Mesenchymal stem cell (in vitro differentiated cells and primary cell): ENCODE data around the gene SNCB.
"Not testable (repeated sequence)": the region's sequence is repeated elsewhere in the genome, so short reads cannot be mapped to it uniquely, and the experiment has no call there.

Experiments used
- DNase-seq: peaks from one replicate; pipeline ENCODE4 v3.0.0-alpha.2; 2013
- H2AFZ ChIP-seq: one replicate; pipeline ENCODE4 v1.6.1; 2013; ENCODE audit warnings: low read depth, mild to moderate bottlenecking, control low read depth, inconsistent platforms, low read length, moderate library complexity
- H2AK5ac ChIP-seq: 2 replicates; pipeline ENCODE4 v1.6.1; 2013; ENCODE audit warnings: low read length, moderate library complexity, mild to moderate bottlenecking, inconsistent platforms; ENCODE audit not compliant: severe bottlenecking
- H2BK120ac ChIP-seq: one replicate; pipeline ENCODE4 v1.6.1; 2013; ENCODE audit warnings: low read depth, mild to moderate bottlenecking, inconsistent platforms, low read length, moderate library complexity
- H2BK12ac ChIP-seq, 2 experiments: one replicate each; pipeline ENCODE4 v1.6.1; 2013; ENCODE audit warnings: inconsistent platforms in 2 of 2, low read length in 2 of 2, mild to moderate bottlenecking in 2 of 2, moderate library complexity in 2 of 2, control low read depth in 1 of 2
- H2BK15ac ChIP-seq: one replicate; pipeline ENCODE4 v1.6.1; 2013; ENCODE audit warnings: mild to moderate bottlenecking, low read depth, inconsistent platforms; ENCODE audit not compliant: poor library complexity, severe bottlenecking
- H2BK5ac ChIP-seq: 2 replicates; pipeline ENCODE4 v1.6.1; 2013; ENCODE audit warnings: low read depth, mild to moderate bottlenecking, low read length, control low read depth, inconsistent platforms; ENCODE audit not compliant: poor library complexity, severe bottlenecking
- H3K14ac ChIP-seq, 2 experiments: one replicate each; pipeline ENCODE4 v1.6.1; 2013; ENCODE audit warnings: inconsistent platforms in 2 of 2, low read length in 2 of 2, control low read depth in 1 of 2, mild to moderate bottlenecking in 1 of 2, moderate library complexity in 1 of 2
- H3K18ac ChIP-seq, 2 experiments: one replicate each; pipeline ENCODE4 v1.6.1; 2013; ENCODE audit warnings: inconsistent platforms in 2 of 2, low read length in 2 of 2, control low read depth in 1 of 2, low read depth in 1 of 2, mild to moderate bottlenecking in 1 of 2
- H3K23ac ChIP-seq, 2 experiments: one replicate each; pipeline ENCODE4 v1.6.1; 2013; ENCODE audit warnings: inconsistent platforms in 2 of 2, low read length in 2 of 2, mild to moderate bottlenecking in 2 of 2, moderate library complexity in 2 of 2, control low read depth in 1 of 2
- H3K27ac ChIP-seq: 2 replicates; pipeline ENCODE4 v1.5.1; 2013; ENCODE audit warnings: mild to moderate bottlenecking, moderate library complexity, low read length, control low read depth, inconsistent platforms; ENCODE audit not compliant: poor library complexity, severe bottlenecking
- H3K27me3 ChIP-seq, 2 experiments: 2 replicates each; pipeline versions ENCODE4 v1.6.1 to v1.7.0; 2013; ENCODE audit warnings: low read length in 2 of 2, mild to moderate bottlenecking in 2 of 2, moderate library complexity in 2 of 2, control low read depth in 1 of 2, inconsistent platforms in 1 of 2; ENCODE audit not compliant: control insufficient read depth in 1 of 2, insufficient read depth in 1 of 2
- H3K36me3 ChIP-seq, 2 experiments: 2 replicates each; pipeline versions ENCODE4 v1.6.1 to v1.7.0; 2013; ENCODE audit warnings: low read length in 2 of 2, control low read depth in 1 of 2, inconsistent platforms in 1 of 2, low read depth in 1 of 2, mild to moderate bottlenecking in 1 of 2; ENCODE audit not compliant: insufficient read depth in 2 of 2, control insufficient read depth in 1 of 2
- H3K4ac ChIP-seq, 2 experiments: one replicate each; pipeline ENCODE4 v1.6.1; 2013; ENCODE audit warnings: inconsistent platforms in 2 of 2, low read length in 2 of 2, mild to moderate bottlenecking in 2 of 2, moderate library complexity in 2 of 2, control low read depth in 1 of 2, low read depth in 1 of 2
- H3K4me1 ChIP-seq: 2 replicates; pipeline ENCODE4 v1.6.1; 2013; ENCODE audit warnings: low read depth, low read length, control low read depth; ENCODE audit not compliant: control insufficient read depth, insufficient read depth
- H3K4me2 ChIP-seq: 2 replicates; pipeline ENCODE4 v1.6.1; 2013; ENCODE audit warnings: low read length, mild to moderate bottlenecking, inconsistent platforms; ENCODE audit not compliant: poor library complexity, severe bottlenecking
- H3K4me3 ChIP-seq, 2 experiments: 2 replicates each; pipeline versions ENCODE4 v1.5.1 to v1.7.0; 2013; ENCODE audit warnings: low read length in 2 of 2, mild to moderate bottlenecking in 2 of 2, control low read depth in 1 of 2, low read depth in 1 of 2; ENCODE audit not compliant: insufficient read depth in 1 of 2
- H3K79me1 ChIP-seq: replicated peaks from 2 replicates; pipeline ENCODE4 v1.6.1; 2013; ENCODE audit warnings: mild to moderate bottlenecking, control low read depth, low read length, inconsistent platforms; ENCODE audit not compliant: poor library complexity, severe bottlenecking
- H3K9ac ChIP-seq: 2 replicates; pipeline ENCODE4 v1.7.0; 2013; ENCODE audit warnings: mild to moderate bottlenecking, low read length, moderate library complexity
- H3K9me3 ChIP-seq: 2 replicates; pipeline ENCODE4 v1.7.0; 2013; ENCODE audit warnings: mild to moderate bottlenecking, low read length; ENCODE audit not compliant: control insufficient read depth
- H4K8ac ChIP-seq: one replicate; pipeline ENCODE4 v1.6.1; 2013; ENCODE audit warnings: inconsistent platforms, mild to moderate bottlenecking, low read length, moderate library complexity
- H4K91ac ChIP-seq: one replicate; pipeline ENCODE4 v1.6.1; 2013; ENCODE audit warnings: mild to moderate bottlenecking, low read length, inconsistent platforms
- WGBS: methylation state at CpG from one replicate; pipeline ENCODE4 v1.1.7; 2013; ENCODE audit warnings: mixed read lengths; 5-methylcytosine and 5-hydroxymethylcytosine counted together

The SNCB gene

DNA sequence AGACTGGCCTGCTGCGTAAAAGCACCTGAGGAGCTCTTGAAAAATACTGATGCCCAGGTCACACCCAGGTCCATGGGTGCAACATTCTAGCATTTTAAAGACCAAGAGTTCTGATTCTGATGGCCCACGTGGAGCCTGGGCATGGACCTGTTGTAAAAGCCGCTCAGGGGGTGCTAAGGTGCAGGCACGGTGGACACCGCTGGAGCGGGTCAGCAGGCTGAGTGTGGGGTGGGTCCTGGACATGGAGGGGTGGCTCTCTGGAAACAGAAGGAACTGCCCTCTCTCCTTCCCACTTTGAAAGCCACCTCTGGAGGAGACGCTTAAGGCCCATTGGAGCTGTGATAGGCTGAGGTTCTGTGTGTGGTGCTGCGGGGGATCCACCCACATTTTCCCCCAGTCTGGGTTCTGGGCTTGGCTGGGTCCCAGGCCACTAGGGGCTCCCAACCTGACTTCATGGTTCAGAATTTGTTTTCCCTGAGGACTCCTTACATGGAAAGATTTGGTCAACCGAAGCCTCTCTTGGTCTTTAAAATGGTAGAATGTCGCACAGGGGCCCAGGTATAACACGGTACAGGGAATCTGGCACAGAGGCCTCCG is 37.0 kb downstream of the SNCB start:
- H3K79me1 ChIP-seq = peaks cover 14% of the 10 kb centered on the region
- no peak overlapping the region for H2BK120ac ChIP-seq
- H2BK5ac ChIP-seq = no peak overlapping the region
- H3K9me3 ChIP-seq = no peaks in the 10 kb centered on the region
- no peak overlapping the region for H2BK12ac ChIP-seq
- no peak overlapping the region for H3K23ac ChIP-seq
- peaks cover 5 to 30% of the 10 kb centered on the region in 2 experiments for H3K36me3 ChIP-seq
- no peak overlapping the region for H2AFZ ChIP-seq
- peaks cover 4% of the 10 kb centered on the region for H3K4me1 ChIP-seq
- no peak overlapping the region for H3K4me2 ChIP-seq
- no peak overlapping the region for H2BK15ac ChIP-seq
- no peak overlapping the region for H3K4ac ChIP-seq
- H3K27me3 ChIP-seq = peaks cover 0 to 14% of the 10 kb centered on the region in 2 experiments
- 97% methylated on average over 10 of the region's 12 CpGs for WGBS
- no peak overlapping the region for H4K8ac ChIP-seq
- no peak overlapping the region for H3K27ac ChIP-seq
- H3K14ac ChIP-seq = no peak overlapping the region
- H4K91ac ChIP-seq = no peak overlapping the region
- H3K4me3 ChIP-seq = no peak overlapping the region
- no peak overlapping the region for H2AK5ac ChIP-seq
- H3K18ac ChIP-seq = no peak overlapping the region
- H3K9ac ChIP-seq = no peak overlapping the region
- DNase-seq = no peak

DNA sequence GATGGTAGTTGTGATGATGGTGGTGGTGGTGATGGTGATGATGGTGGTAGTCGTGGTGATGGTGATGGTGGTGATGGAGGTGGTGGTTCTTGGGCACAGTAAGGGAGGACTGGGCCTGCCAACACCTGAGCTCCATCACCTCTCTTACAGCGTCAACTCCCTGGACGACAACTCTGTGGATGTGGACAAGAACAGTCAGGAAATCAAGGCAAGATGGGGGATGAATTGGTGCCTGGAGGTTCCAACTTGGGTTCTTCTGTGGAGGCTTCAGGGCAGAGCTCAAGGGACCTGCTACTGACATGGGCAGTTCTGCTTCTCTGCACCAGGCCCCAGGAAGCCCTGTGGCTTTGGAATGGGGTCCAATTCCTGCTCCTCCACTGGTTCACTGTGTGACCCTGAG is 37.8 kb downstream of the SNCB start:
- Histone ChIP-seq H3K27ac (no peak overlapping the region), H2AFZ (no peak overlapping the region), H2BK15ac (no peak overlapping the region), H2BK5ac (no peak overlapping the region), H4K8ac (no peak overlapping the region), H3K9ac (no peak overlapping the region), H3K36me3 (peaks cover 3 to 24% of the 10 kb centered on the region in 2 experiments), H4K91ac (no peak overlapping the region), H3K4ac (no peak overlapping the region), H3K27me3 (peaks cover 0 to 7% of the 10 kb centered on the region in 2 experiments), H2AK5ac (no peak overlapping the region), H2BK120ac (no peak overlapping the region), H3K23ac (no peak overlapping the region), H3K4me1 (peaks cover 4% of the 10 kb centered on the region), H3K9me3 (no peaks in the 10 kb centered on the region), H3K14ac (no peak overlapping the region), H3K79me1 (peaks cover 9% of the 10 kb centered on the region), H2BK12ac (no peak overlapping the region), H3K18ac (no peak overlapping the region), H3K4me3 (no peak overlapping the region), H3K4me2 (no peak overlapping the region)
- no peak for DNase-seq
- 100% methylated on average over 2 of the region's 3 CpGs for WGBS

DNA sequence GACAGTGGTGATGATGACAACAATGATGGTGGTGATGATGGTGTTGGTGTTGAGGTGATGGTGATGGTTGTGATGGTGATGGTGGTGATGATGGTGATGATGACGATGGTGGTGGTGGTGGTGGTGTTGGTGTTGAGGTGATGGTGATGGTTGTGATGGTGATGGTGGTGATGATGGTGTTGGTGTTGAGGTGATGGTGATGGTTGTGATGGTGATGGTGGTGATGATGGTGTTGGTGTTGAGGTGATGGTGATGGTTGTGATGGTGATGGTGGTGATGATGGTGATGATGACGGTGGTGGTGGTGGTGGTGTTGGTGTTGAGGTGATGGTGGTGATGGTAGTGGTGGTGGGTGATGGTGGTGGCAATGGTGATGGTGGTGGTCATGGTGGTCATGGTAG is 38.7 kb downstream of the SNCB start:
- H3K79me1 ChIP-seq, H2BK5ac ChIP-seq: not testable (repeated sequence)
- WGBS = 48% methylated on average over 2 of the region's 2 CpGs

DNA sequence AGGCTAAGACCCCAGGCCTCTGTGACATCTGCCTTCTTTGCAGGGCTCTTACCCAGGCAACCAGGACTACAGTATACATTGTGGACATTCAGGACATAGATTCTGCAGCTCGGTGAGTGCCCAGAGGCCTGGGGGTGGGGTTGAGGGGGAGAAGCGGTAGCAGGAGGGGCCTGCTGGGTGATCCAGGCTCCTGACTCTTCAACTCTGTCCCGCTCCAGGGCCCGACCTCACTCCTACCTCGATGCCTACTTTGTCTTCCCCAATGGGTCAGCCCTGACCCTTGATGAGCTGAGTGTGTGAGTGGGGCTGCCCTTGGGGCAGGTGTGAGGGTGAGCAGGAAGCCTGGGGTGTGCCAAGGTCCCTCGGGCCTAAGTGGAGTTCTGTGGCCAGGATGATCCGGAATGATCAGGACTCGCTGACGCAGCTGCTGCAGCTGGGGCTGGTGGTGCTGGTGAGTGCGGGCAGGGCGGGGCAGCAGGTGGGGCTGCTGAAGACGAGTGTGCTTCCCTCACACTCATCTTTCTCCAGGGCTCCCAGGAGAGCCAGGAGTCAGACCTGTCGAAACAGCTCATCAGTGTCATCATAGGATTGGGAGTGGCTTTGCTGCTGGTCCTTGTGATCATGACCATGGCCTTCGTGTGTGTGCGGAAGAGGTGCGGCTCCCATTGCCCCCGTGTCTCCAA is 40.2 kb downstream of the SNCB start:
- Histone ChIP-seq H3K18ac (no peak overlapping the region), H3K4me3 (no peak overlapping the region), H3K36me3 (peaks cover 3 to 17% of the 10 kb centered on the region in 2 experiments), H4K8ac (no peak overlapping the region), H3K23ac (no peak overlapping the region), H3K4me2 (no peak overlapping the region), H2BK120ac (no peak overlapping the region), H2BK5ac (no peak overlapping the region), H2BK12ac (no peak overlapping the region), H3K4ac (no peak overlapping the region), H2BK15ac (no peak overlapping the region), H3K9ac (no peak overlapping the region), H3K79me1 (peaks cover 3% of the 10 kb centered on the region), H3K27me3 (peaks cover 0 to 3% of the 10 kb centered on the region in 2 experiments), H2AK5ac (no peak overlapping the region), H4K91ac (no peak overlapping the region), H3K9me3 (peaks cover under 1% of the 10 kb centered on the region), H2AFZ (no peak overlapping the region), H3K27ac (no peak overlapping the region), H3K4me1 (no peaks in the 10 kb centered on the region), H3K14ac (no peak overlapping the region)
- 84% methylated on average over 8 of the region's 17 CpGs for WGBS
- DNase-seq = no peak

More for the DNA sequence above, 38.7 kb downstream of the SNCB start:
- not testable (repeated sequence) for H4K91ac ChIP-seq, H3K4me1 ChIP-seq, H3K4me2 ChIP-seq, H2BK15ac ChIP-seq, H2BK12ac ChIP-seq, DNase-seq, H4K8ac ChIP-seq, H3K4me3 ChIP-seq, H3K9ac ChIP-seq, H2AFZ ChIP-seq, H3K9me3 ChIP-seq, H2BK120ac ChIP-seq, H3K27ac ChIP-seq, H3K14ac ChIP-seq, H3K27me3 ChIP-seq, H3K18ac ChIP-seq, H3K23ac ChIP-seq, H2AK5ac ChIP-seq, H3K4ac ChIP-seq
- peaks cover 3 to 23% of the 10 kb centered on the region in 2 experiments for H3K36me3 ChIP-seq
